VCaP (cell line): Measurements from ENCODE around the gene COG7.
"Not testable (repeated sequence)": the region's sequence is repeated elsewhere in the genome, so short reads cannot be mapped to it uniquely, and the experiment has no call there.

Experiments
- H3K27ac ChIP-seq: fragments of 450-650 bp; 2 replicates; pipeline ENCODE4 v1.5.1; 2017
- CTCF ChIP-seq: fragments of 450-650 bp; conservative IDR thresholded peaks from 2 replicates; pipeline ENCODE4 v1.5.1; 2017; ENCODE audit warnings: mild to moderate bottlenecking, moderate library complexity

Gene COG7

GRCh38 chr16:23469814-23470213, 16.8 kb upstream of the COG7 start:
- no peak overlapping the region for H3K27ac ChIP-seq
- TF ChIP-seq CTCF = no peak

GRCh38 chr16:23466162-23466885, 13.3 kb upstream of the COG7 start:
- no peak for TF ChIP-seq CTCF
- no peak overlapping the region for H3K27ac ChIP-seq

GRCh38 chr16:23465179-23465578, 12.2 kb upstream of the COG7 start:
- no peak for TF ChIP-seq CTCF
- H3K27ac ChIP-seq = no peak overlapping the region

- H3K27ac ChIP-seq = no peak overlapping the region
- no peak for TF ChIP-seq CTCF
These were observed 11.2 kb upstream of the COG7 start for GRCh38 chr16:23464196-23464595.

- H3K27ac ChIP-seq = not testable (repeated sequence)
These were observed 10.0 kb upstream of the COG7 start for GRCh38 chr16:23462994-23463393.

- no peak for TF ChIP-seq CTCF
- peak overlapping the region; percentile 72 for H3K27ac ChIP-seq
These were observed 506 bp upstream of the COG7 start for GRCh38 chr16:23453338-23454052.

GRCh38 chr16:23452221-23452571, 793 bp downstream of the COG7 start:
- peak overlapping the region; percentile 72 for H3K27ac ChIP-seq
- no peak for TF ChIP-seq CTCF

GRCh38 chr16:23448392-23448791, 4.6 kb downstream of the COG7 start:
- TF ChIP-seq CTCF = no peak
- no peak overlapping the region for H3K27ac ChIP-seq

- H3K27ac ChIP-seq = not testable (repeated sequence)
These were observed 15.4 kb downstream of the COG7 start for GRCh38 chr16:23437542-23437941.
